Subcutaneous adipose tissue (tissue), 4 donors: ENCODE results near the gene RASSF4. TPM values are rescaled to one million over a fixed set of nuclear protein-coding genes. Genes with fewer than 3 reads are reported as not detected.

Experiments
- total RNA-seq, 4 donors: library from RNA; depleted of rRNA; stranded (reverse); fragments of >200 nt; gene quantifications; one replicate each; pipeline ENCODE4 v1.1.0, GENCODE V29; 2016
- TF ChIP-seq, protein P1 (sequence below): fragments of 450-650 bp; IDR thresholded peaks from one replicate; pipeline ENCODE4 v1.5.1; 2016; ENCODE audit warnings: low read depth, mild to moderate bottlenecking, control low read depth, antibody characterized with exemption, moderate library complexity

RASSF4 gene
- total RNA-seq, 4 donors from 2014 or later, result 81.0 to 346 (median 156) TPM

GRCh38 chr10:44929356-44930255, 30.0 kb upstream of the RASSF4 start:
- TF ChIP-seq, protein P1, sequence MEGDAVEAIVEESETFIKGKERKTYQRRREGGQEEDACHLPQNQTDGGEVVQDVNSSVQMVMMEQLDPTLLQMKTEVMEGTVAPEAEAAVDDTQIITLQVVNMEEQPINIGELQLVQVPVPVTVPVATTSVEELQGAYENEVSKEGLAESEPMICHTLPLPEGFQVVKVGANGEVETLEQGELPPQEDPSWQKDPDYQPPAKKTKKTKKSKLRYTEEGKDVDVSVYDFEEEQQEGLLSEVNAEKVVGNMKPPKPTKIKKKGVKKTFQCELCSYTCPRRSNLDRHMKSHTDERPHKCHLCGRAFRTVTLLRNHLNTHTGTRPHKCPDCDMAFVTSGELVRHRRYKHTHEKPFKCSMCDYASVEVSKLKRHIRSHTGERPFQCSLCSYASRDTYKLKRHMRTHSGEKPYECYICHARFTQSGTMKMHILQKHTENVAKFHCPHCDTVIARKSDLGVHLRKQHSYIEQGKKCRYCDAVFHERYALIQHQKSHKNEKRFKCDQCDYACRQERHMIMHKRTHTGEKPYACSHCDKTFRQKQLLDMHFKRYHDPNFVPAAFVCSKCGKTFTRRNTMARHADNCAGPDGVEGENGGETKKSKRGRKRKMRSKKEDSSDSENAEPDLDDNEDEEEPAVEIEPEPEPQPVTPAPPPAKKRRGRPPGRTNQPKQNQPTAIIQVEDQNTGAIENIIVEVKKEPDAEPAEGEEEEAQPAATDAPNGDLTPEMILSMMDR, result no peak

GRCh38 chr10:44930904-44931620, 28.5 kb upstream of the RASSF4 start:
- TF ChIP-seq, protein P1, result no peak

GRCh38 chr10:44931621-44932516, 27.7 kb upstream of the RASSF4 start:
- TF ChIP-seq, protein P1, result no peak

GRCh38 chr10:44932517-44933450, 26.8 kb upstream of the RASSF4 start:
- TF ChIP-seq, protein P1, result no peak

DNA sequence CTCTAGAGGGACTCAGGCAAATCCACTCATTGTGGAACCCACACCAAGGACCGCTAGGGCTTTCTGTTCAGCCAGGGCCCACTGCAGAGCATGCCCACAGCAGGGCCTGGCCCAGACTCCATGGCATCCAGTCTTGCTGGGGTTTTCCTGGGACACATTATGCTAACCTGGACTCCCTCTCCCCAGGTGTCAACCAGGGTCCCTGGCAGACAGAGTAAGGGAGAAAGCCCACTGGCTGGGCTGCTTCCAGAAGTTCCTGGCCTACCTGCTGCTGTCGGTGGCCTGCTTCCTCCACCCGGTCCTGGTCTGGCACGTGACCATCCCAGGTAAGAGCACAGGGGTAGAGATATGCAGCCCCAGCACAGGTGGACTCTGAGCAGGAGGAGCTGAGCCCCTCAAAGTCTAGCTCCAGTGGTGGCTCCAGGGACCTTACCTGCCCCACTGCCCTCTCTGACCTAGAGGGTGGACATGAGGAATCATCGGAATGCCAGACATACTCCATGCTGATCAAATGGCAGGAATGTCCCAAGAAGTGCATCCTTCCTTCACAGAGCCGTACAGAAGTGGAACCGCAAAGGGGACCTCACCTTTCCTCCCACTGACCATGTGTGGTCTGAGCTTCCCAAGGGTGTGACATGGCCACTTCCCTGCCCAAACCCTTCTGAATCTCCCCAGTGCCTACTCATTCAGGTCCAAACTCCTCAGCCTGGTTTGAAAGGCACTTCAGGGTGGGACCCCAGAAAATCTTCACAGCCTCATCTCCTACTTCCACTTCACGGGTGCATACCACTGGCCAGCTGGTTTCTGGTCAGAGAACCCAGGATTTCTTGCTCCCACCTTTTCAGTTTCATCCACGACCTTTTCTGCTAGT, 25.9 kb upstream of the RASSF4 start:
- TF ChIP-seq, protein P1, result no peak
